Measurements from ENCODE around the gene RCE1.

DNA sequence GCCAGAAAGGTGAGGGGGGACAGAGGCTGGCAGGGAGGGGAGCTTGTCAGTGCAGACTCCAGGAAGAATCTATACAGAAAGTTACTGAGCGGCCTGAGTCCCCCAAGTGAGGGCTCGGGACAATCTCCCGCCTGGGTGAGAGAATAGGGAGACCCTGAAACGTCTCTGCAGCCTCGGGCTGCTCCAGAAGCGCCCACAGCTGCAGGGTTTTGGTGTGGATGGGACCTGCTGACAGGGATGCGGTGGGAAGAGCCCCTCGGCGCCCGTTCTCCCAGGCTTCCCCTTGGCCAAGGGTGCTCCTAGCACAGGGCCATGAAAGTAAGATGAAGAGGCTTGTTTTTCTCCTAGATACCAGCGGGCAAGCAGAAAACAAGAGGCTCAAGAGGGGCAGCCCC, 743 bp upstream of the RCE1 start:
- TF ChIP-seq POLR2AphosphoS5 (IDR thresholded peaks at IDR 0.05): no peak
- TF ChIP-seq, protein P1, sequence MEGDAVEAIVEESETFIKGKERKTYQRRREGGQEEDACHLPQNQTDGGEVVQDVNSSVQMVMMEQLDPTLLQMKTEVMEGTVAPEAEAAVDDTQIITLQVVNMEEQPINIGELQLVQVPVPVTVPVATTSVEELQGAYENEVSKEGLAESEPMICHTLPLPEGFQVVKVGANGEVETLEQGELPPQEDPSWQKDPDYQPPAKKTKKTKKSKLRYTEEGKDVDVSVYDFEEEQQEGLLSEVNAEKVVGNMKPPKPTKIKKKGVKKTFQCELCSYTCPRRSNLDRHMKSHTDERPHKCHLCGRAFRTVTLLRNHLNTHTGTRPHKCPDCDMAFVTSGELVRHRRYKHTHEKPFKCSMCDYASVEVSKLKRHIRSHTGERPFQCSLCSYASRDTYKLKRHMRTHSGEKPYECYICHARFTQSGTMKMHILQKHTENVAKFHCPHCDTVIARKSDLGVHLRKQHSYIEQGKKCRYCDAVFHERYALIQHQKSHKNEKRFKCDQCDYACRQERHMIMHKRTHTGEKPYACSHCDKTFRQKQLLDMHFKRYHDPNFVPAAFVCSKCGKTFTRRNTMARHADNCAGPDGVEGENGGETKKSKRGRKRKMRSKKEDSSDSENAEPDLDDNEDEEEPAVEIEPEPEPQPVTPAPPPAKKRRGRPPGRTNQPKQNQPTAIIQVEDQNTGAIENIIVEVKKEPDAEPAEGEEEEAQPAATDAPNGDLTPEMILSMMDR (IDR thresholded peaks at IDR 0.05): no peak
